ENCODE data around the gene CA9. TPM values are rescaled to one million over a fixed set of nuclear protein-coding genes. Genes with fewer than 3 reads are reported as not detected.

The CA9 gene
- total and polyA plus RNA-seq, 9 of the 15 experiments (the other 6 are each of a cell fraction or from before 2014, with no cell fraction given) = 0.15 to 10.6 (median 0.60) TPM; not detected in 4

DNA sequence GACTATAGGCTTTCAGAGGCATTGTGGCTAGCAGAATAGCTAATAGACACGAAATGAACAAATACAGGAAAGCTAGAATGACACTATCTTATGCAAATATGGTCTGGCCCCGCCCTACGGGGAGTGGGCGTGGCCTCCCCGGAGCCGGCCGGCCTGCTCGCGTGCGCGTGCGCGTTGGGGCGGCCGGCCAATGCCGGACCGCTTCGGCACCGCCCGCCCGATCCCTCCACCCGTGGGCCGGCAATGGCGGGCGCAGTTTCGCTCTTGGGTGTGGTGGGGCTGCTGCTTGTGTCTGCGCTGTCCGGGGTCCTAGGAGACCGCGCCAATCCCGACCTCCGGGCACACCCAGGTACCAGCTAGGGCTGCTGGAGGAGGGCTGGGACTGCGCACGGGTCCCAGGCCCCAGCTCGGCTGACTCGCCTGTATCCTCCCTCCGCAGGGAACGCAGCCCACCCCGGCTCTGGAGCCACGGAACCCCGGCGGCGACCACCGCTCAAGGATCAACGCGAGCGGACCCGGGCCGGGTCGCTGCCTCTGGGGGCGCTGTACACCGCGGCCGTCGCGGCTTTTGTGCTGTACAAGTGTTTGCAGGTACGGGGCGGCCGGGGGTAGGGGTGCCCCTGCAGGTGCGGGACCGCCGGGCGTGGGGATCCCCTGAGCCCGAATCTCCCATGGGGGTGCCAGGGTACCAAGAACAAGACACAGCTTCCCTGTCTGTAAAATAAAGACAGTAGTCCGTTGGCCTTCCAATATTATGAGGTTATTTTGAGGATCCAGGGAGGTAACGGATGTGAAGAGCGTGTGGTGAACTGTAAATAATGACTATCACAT lies 15.4 kb upstream of the CA9 start, which contains the start of gene CCDC107:
TSS of gene CCDC107 (plus strand) at position 156 of the 831 bp plus-strand sequence. CDS start at position 244, 88 bp downstream.
- Histone ChIP-seq H3K9ac (ENCODE audit: insufficient read depth in 1 of 2, low read depth in 2 of 2, low read length in 2 of 2) (peak within 1 kb of the TSS; percentile 86 to 96), H3K4me2 (ENCODE audit: insufficient read depth, low read length) (peak within 1 kb of the TSS; percentile 96), H2AFZ (ENCODE audit: low read depth, low read length) (peak within 1 kb of the TSS; percentile 99), H3K27me3 (ENCODE audit: control insufficient read depth in 2 of 2, insufficient read depth in 2 of 2, low read length in 2 of 2) (no peaks in the 10 kb centered on the region), H3K79me2 (ENCODE audit: control insufficient read depth, insufficient read depth, low read length) (peaks cover 10% of the 10 kb centered on the region), H3K27ac (ENCODE audit: extremely low read depth, low read depth, low read length) (peak within 1 kb of the TSS; percentile 98), H3K4me3 (peak within 1 kb of the TSS; percentile 89), H3K9me3 (replicated peaks; ENCODE audit: control insufficient read depth, insufficient read depth, low read depth, low read length) (no peaks in the 10 kb centered on the region), H3K4me1 (replicated peaks in 1 of 2; ENCODE audit: control insufficient read depth in 2 of 2, insufficient read depth in 2 of 2, low read length in 2 of 2) (peaks cover 14 to 27% of the 10 kb centered on the region in 2 experiments; a peak in 4 of 5 replicates), H3K9me1 (ENCODE audit: control insufficient read depth, insufficient read depth, low read length) (no peaks in the 10 kb centered on the region), H3K36me3 (ENCODE audit: control insufficient read depth, insufficient read depth, low read length) (peaks cover 34% of the 10 kb centered on the region; the same call in 2 of the 3 replicates), H4K20me1 (replicated peaks; ENCODE audit: control insufficient read depth, insufficient read depth, low read length) (no peaks in the 10 kb centered on the region)
- intact Hi-C loops (cut with micrococcal nuclease) (loop anchor here (5.0 kb wide), 1 partner anchor 39 kb away; no protein-coding TSS in a partner anchor), in situ Hi-C loops (cut with MboI) (no loop called here)
- 0% methylated on average over 8 of the region's 67 CpGs for WGBS (ENCODE audit: insufficient coverage, low coverage, missing lambda C conversion rate)
- FAIRE-seq (no peak), ATAC-seq (peak; percentile 81), DNase-seq (ENCODE audit: extremely low read depth in 1 of 4, low spot score in 3 of 4) (peak; percentile 78 to 97 (median 96))
- CTCF ChIA-PET (ENCODE audit: low intra/inter-chr PET ratio) = no interaction called here
- POLR2A ChIA-PET = interaction anchor here (0.6 to 2.6 kb wide), 15 partner anchors 8 to 543 kb away, joined by 3 to 14 read pairs (median 4); partner anchors contain the start of genes ATOSB, CREB3 and TLN1
- BruUV-seq (replicated peaks) = TSS peak; percentile 71
- TF ChIP-seq ZNF316 (IDR thresholded peaks at IDR 0.05) (no peak), NKRF (IDR thresholded peaks at IDR 0.05; ENCODE audit: borderline replicate concordance) (peak; percentile 35; the same call in 1 of the 2 replicates), ZMIZ1 (IDR thresholded peaks at IDR 0.05; ENCODE audit: low read depth in 2 of 2, low read length in 2 of 2) (0 out of 4 replicates have a peak, but pooled peaks of 1 of the 2 experiments have one; percentile 15), U2AF1 (optimal IDR thresholded peaks at IDR 0.05; ENCODE audit: low read depth, low read length) (peak; percentile 29), CBX3 (IDR thresholded peaks at IDR 0.05; ENCODE audit: borderline replicate concordance in 1 of 2, low read length in 2 of 2) (no peak), HNRNPLL (IDR thresholded peaks at IDR 0.05; ENCODE audit: low read depth, low read length, poor library complexity, severe bottlenecking) (peak; percentile 25), POLR2A (conservative IDR thresholded peaks at IDR 0.05) (peak; percentile 70), E2F3 (CRISPR knock-in tag; IDR thresholded peaks at IDR 0.05) (no peak), THAP12 (CRISPR knock-in tag; IDR thresholded peaks at IDR 0.05) (peak; percentile 66; the same call in 1 of the 2 replicates), FIP1L1 (IDR thresholded peaks at IDR 0.05; ENCODE audit: low read depth, low read length, poor library complexity, severe bottlenecking) (peak; percentile 70)

Measured in K562 (cell line).